ENCODE measurements around the gene EGR2. TPM values are rescaled to one million over a fixed set of nuclear protein-coding genes. Genes with fewer than 3 reads are reported as not detected.

EGR2 gene
- total and polyA plus RNA-seq, 3 donors from 2014 or later: 6.8 to 8.8 (median 6.8) TPM

GRCh38 chr10:62805231-62806099 lies 10.7 kb downstream of the EGR2 start:
- H3K27me3 ChIP-seq: no peaks in the 10 kb centered on the region
- TF ChIP-seq CTCF (IDR thresholded peaks at IDR 0.05) (no peak), POLR2A (IDR thresholded peaks at IDR 0.05) (no peak)
- 1 to 3% methylated on average over 17 to 34 of the region's 77 CpGs for WGBS, 2 donors
- intact Hi-C loops (cut with DNase I; ENCODE audit: low total_unique reads): no loop called here
- H3K27ac ChIP-seq: peak overlapping the region; percentile 97 to 98
- DNase-seq: peak; percentile 49
- H3K4me3 ChIP-seq: peak overlapping the region; percentile 85 to 86
- peaks cover 11% of the 10 kb centered on the region for H3K4me1 ChIP-seq
- H3K9me3 ChIP-seq: no peaks in the 10 kb centered on the region
- no peaks in the 10 kb centered on the region for H3K36me3 ChIP-seq (ENCODE audit: low read depth, missing control alignments)

GRCh38 chr10:62804356-62805230 lies 11.6 kb downstream of the EGR2 start, which contains the start of gene ADO:
TSS of gene ADO (plus strand) at chr10:62804720. CDS start at chr10:62805060, 340 bp downstream.
- no peaks in the 10 kb centered on the region for H3K36me3 ChIP-seq (ENCODE audit: low read depth, missing control alignments)
- H3K27me3 ChIP-seq: no peaks in the 10 kb centered on the region
- H3K9me3 ChIP-seq: no peaks in the 10 kb centered on the region
- H3K4me1 ChIP-seq: peaks cover 11% of the 10 kb centered on the region
- H3K4me3 ChIP-seq: peak within 1 kb of the TSS; percentile 85 to 86
- no peak for TF ChIP-seq CTCF (IDR thresholded peaks at IDR 0.05)
- no peak for TF ChIP-seq POLR2A (IDR thresholded peaks at IDR 0.05)
- peak within 1 kb of the TSS; percentile 97 to 98 for H3K27ac ChIP-seq
- 0% methylated on average over 37 to 84 of the region's 87 CpGs for WGBS, 2 donors
- intact Hi-C loops (cut with DNase I; ENCODE audit: low total_unique reads): no loop called here
- DNase-seq: peak; percentile 93

- Histone ChIP-seq H3K9me3 (no peaks in the 10 kb centered on the region), H3K4me1 (peaks cover 11% of the 10 kb centered on the region), H3K27ac (peak overlapping the region; percentile 97 to 98), H3K36me3 (ENCODE audit: low read depth, missing control alignments) (no peaks in the 10 kb centered on the region), H3K4me3 (peak overlapping the region; percentile 85 to 86), H3K27me3 (no peaks in the 10 kb centered on the region)
- WGBS, 2 donors: 14 to 19% methylated on average over 8 to 11 of the region's 11 CpGs
- DNase-seq: no peak
- intact Hi-C loops (cut with DNase I; ENCODE audit: low total_unique reads): no loop called here
- TF ChIP-seq POLR2A (IDR thresholded peaks at IDR 0.05) (no peak), CTCF (IDR thresholded peaks at IDR 0.05) (no peak)
Measured at GRCh38 chr10:62803724-62804355, 12.3 kb downstream of the EGR2 start.

- no peaks in the 10 kb centered on the region for H3K9me3 ChIP-seq
- H3K4me3 ChIP-seq: no peak overlapping the region
- no peak for TF ChIP-seq POLR2A (IDR thresholded peaks at IDR 0.05)
- no peak for TF ChIP-seq CTCF (IDR thresholded peaks at IDR 0.05)
- H3K27me3 ChIP-seq: no peaks in the 10 kb centered on the region
- DNase-seq: no peak
- intact Hi-C loops (cut with DNase I; ENCODE audit: low total_unique reads): no loop called here
- no peaks in the 10 kb centered on the region for H3K36me3 ChIP-seq (ENCODE audit: low read depth, missing control alignments)
- H3K27ac ChIP-seq: no peak overlapping the region
- 84 to 87% methylated on average over 3 of the region's 3 CpGs for WGBS, 2 donors
- peaks cover 6% of the 10 kb centered on the region for H3K4me1 ChIP-seq
Measured at GRCh38 chr10:62801871-62802270, 14.3 kb downstream of the EGR2 start.

Data from testis (tissue), 3 donors.